A673 (cell line): ENCODE data around the gene CBX8. TPM values are rescaled to one million over a fixed set of nuclear protein-coding genes. Genes with fewer than 3 reads are reported as not detected.
"Not testable (repeated sequence)": the region's sequence is repeated elsewhere in the genome, so short reads cannot be mapped to it uniquely, and the experiment has no call there.

Source experiments
- BruUV-seq: library from RNA; stranded (reverse); fragments of 400-500 nt; replicated peaks from 2 replicates; lab custom pipeline; 2021; lab: Mats Ljungman, UMichigan
- CTCF ChIA-PET: fragments of 300-600 bp; sonication (Branson Sonifier 250); formaldehyde crosslinking; loops from one replicate; lab custom pipeline; 2022; ENCODE audit warnings: antibody characterized with exemption; lab: Charles Lee
- POLR2A ChIA-PET: fragments of 300-600 bp; sonication (Branson Sonifier 250); formaldehyde crosslinking; loops from one replicate; lab custom pipeline; 2022; ENCODE audit warnings: antibody characterized with exemption; ENCODE audit not compliant: low non-redundant PET; lab: Charles Lee
- DNase-seq: peaks from one replicate; pipeline ENCODE4 v3.0.0-alpha.2; 2015; ENCODE audit warnings: low spot score
- H3K27ac ChIP-seq: fragments of 200-600 bp; sonication (generic); 2 replicates; pipeline ENCODE4 v1.5.1; 2016; ENCODE audit warnings: mixed run types, low read depth, mild to moderate bottlenecking, mixed read lengths, antibody characterized with exemption, low read length; ENCODE audit not compliant: poor library complexity, severe bottlenecking
- H3K27me3 ChIP-seq: fragments of 200-600 bp; sonication (generic); replicated peaks from 2 replicates; pipeline ENCODE4 v1.6.1; 2017; ENCODE audit warnings: mixed run types, low read depth, mild to moderate bottlenecking, mixed read lengths, antibody characterized with exemption, low read length; ENCODE audit not compliant: insufficient read depth, poor library complexity
- H3K36me3 ChIP-seq: fragments of 200-600 bp; sonication (generic); 2 replicates; pipeline ENCODE4 v1.6.1; 2016; ENCODE audit warnings: mixed run types, mild to moderate bottlenecking, mixed read lengths, antibody characterized with exemption, low read length; ENCODE audit not compliant: insufficient read depth, poor library complexity, severe bottlenecking
- H3K4me1 ChIP-seq: fragments of 200-600 bp; sonication (generic); 2 replicates; pipeline ENCODE4 v1.6.1; 2017; ENCODE audit warnings: mixed run types, mild to moderate bottlenecking, mixed read lengths, antibody characterized with exemption, low read length; ENCODE audit not compliant: insufficient read depth, poor library complexity, severe bottlenecking
- H3K4me3 ChIP-seq: fragments of 200-600 bp; sonication (generic); 2 replicates; pipeline ENCODE4 v1.5.1; 2016; ENCODE audit warnings: low read depth, mixed run types, mild to moderate bottlenecking, mixed read lengths, low read length; ENCODE audit not compliant: poor library complexity, severe bottlenecking
- H3K9me3 ChIP-seq: fragments of 200-600 bp; sonication (generic); 2 replicates; pipeline ENCODE4 v1.6.1; 2016; ENCODE audit warnings: mixed run types, low read depth, mild to moderate bottlenecking, mixed read lengths, antibody characterized with exemption, low read length; ENCODE audit not compliant: poor library complexity, severe bottlenecking
- CTCF ChIP-seq: fragments of 300-800, 200-600 bp; sonication (generic); conservative IDR thresholded peaks from 2 replicates; pipeline ENCODE4 v1.5.1; 2017; ENCODE audit warnings: low read depth, mild to moderate bottlenecking, antibody characterized with exemption, low read length, moderate library complexity, mixed read lengths
- EZH2 ChIP-seq: fragments of 200-600 bp; sonication (generic); IDR thresholded peaks from 2 replicates; pipeline ENCODE4 v1.6.1; 2017; ENCODE audit warnings: borderline replicate concordance, low read depth, mild to moderate bottlenecking, mixed read lengths, antibody characterized with exemption, low read length; ENCODE audit not compliant: poor library complexity, severe bottlenecking
- intact Hi-C: fragments of 100-400 bp; cut with micrococcal nuclease; formaldehyde crosslinking; loops from one replicate; pipeline ENCODE4 v1.10.0; 2022; ENCODE audit not compliant: unreplicated experiment
- total RNA-seq: library from RNA; stranded (reverse); gene quantifications from 2 replicates; pipeline ENCODE4 v1.2.3, GENCODE V29; 2021

The CBX8 gene
- total RNA-seq, 1 experiment from 2014 or later, result 27.0 TPM

GRCh38 chr17:79776376-79777119 lies 20.3 kb downstream of the CBX8 start:
- H3K36me3 ChIP-seq, result peaks cover 23% of the 10 kb centered on the region
- ChIA-PET CTCF (interaction anchor here (1.3 kb wide), 1 partner anchor 31 kb away, joined by 3 read pairs; no protein-coding TSS in a partner anchor), POLR2A (no interaction called here)
- intact Hi-C loops, result no loop called here
- H3K27me3 ChIP-seq, result no peaks in the 10 kb centered on the region
- H3K27ac ChIP-seq, result no peak overlapping the region
- TF ChIP-seq EZH2 (no peak), CTCF (no peak)
- H3K4me3 ChIP-seq, result no peak overlapping the region
- DNase-seq, result no peak
- H3K9me3 ChIP-seq, result no peaks in the 10 kb centered on the region
- no TSS peak for BruUV-seq
- peaks cover 32% of the 10 kb centered on the region for H3K4me1 ChIP-seq

- CTCF ChIA-PET, result no interaction called here
- intact Hi-C loops, result no loop called here
- Histone ChIP-seq H3K36me3 (peaks cover 16% of the 10 kb centered on the region), H3K27me3 (no peaks in the 10 kb centered on the region), H3K4me3 (no peak overlapping the region), H3K9me3 (no peaks in the 10 kb centered on the region), H3K27ac (no peak overlapping the region), H3K4me1 (peaks cover 27% of the 10 kb centered on the region)
- POLR2A ChIA-PET, result no interaction called here
- no TSS peak for BruUV-seq
- no peak for DNase-seq
- TF ChIP-seq EZH2, result no peak
- no peak for TF ChIP-seq CTCF
These were observed 21.2 kb downstream of the CBX8 start for GRCh38 chr17:79775632-79776031.

- intact Hi-C loops, result no loop called here
- Histone ChIP-seq H3K27me3 (no peaks in the 10 kb centered on the region), H3K4me1 (peaks cover 17% of the 10 kb centered on the region), H3K4me3 (no peak overlapping the region), H3K27ac (no peak overlapping the region), H3K36me3 (peaks cover 5% of the 10 kb centered on the region), H3K9me3 (no peaks in the 10 kb centered on the region)
- DNase-seq, result no peak
- no TSS peak for BruUV-seq
- ChIA-PET CTCF (interaction anchor here (0.9 kb wide), 1 partner anchor 29 kb away, joined by 10 read pairs; no protein-coding TSS in a partner anchor), POLR2A (interaction anchor here (0.7 kb wide), 1 partner anchor 15 kb away, joined by 7 read pairs; no protein-coding TSS in a partner anchor)
- TF ChIP-seq CTCF, result no peak
- no peak for TF ChIP-seq EZH2
These were observed 22.3 kb downstream of the CBX8 start for GRCh38 chr17:79774561-79774975.

GRCh38 chr17:79772726-79773125 lies 24.2 kb downstream of the CBX8 start:
- CTCF ChIA-PET, BruUV-seq, H3K9me3 ChIP-seq, H3K36me3 ChIP-seq, H3K27me3 ChIP-seq, H3K27ac ChIP-seq, POLR2A ChIA-PET, H3K4me3 ChIP-seq, intact Hi-C loops, DNase-seq: not testable (repeated sequence)
- peaks cover 10% of the 10 kb centered on the region for H3K4me1 ChIP-seq
